Calu3 (cell line): ENCODE data around the gene ITGB7. TPM values are rescaled to one million over a fixed set of nuclear protein-coding genes. Genes with fewer than 3 reads are reported as not detected.

Source experiments
- BruUV-seq: library from RNA; stranded (reverse); fragments of 400-500 nt; replicated peaks from 2 replicates; lab custom pipeline; 2021; lab: Mats Ljungman, UMichigan
- CTCF ChIA-PET: fragments of 300-600 bp; sonication (Branson Sonifier 250); formaldehyde crosslinking; loops from one replicate; lab custom pipeline; 2022; ENCODE audit warnings: antibody characterized with exemption; lab: Charles Lee
- DNase-seq: peaks from one replicate; pipeline ENCODE4 v3.0.0; 2022
- H3K27ac Mint-ChIP-seq: one replicate; pipeline ENCODE4 v1.8.0; 2022; ENCODE audit warnings: mixed read lengths; ENCODE audit not compliant: unreplicated experiment
- H3K27me3 Mint-ChIP-seq: one replicate; pipeline ENCODE4 v1.8.0; 2022; ENCODE audit warnings: mixed read lengths; ENCODE audit not compliant: unreplicated experiment
- H3K36me3 Mint-ChIP-seq: one replicate; pipeline ENCODE4 v1.8.0; 2022; ENCODE audit warnings: mild to moderate bottlenecking, moderate library complexity, mixed read lengths; ENCODE audit not compliant: insufficient read depth, unreplicated experiment
- H3K4me1 Mint-ChIP-seq: one replicate; pipeline ENCODE4 v1.8.0; 2022; ENCODE audit warnings: mild to moderate bottlenecking, low read depth, mixed read lengths; ENCODE audit not compliant: unreplicated experiment
- H3K4me3 Mint-ChIP-seq: one replicate; pipeline ENCODE4 v1.8.0; 2022; ENCODE audit warnings: mild to moderate bottlenecking, low read depth, moderate library complexity, mixed read lengths; ENCODE audit not compliant: unreplicated experiment
- H3K9me3 Mint-ChIP-seq: one replicate; pipeline ENCODE4 v1.8.0; 2022; ENCODE audit warnings: low read depth, mixed read lengths; ENCODE audit not compliant: unreplicated experiment
- CTCF ChIP-seq: fragments of 200-600 bp; IDR thresholded peaks from one replicate; pipeline ENCODE4 v1.8.0; 2022; ENCODE audit warnings: antibody characterized with exemption; ENCODE audit not compliant: unreplicated experiment
- intact Hi-C: fragments of 100-400 bp; cut with micrococcal nuclease; formaldehyde crosslinking; loops from one replicate; pipeline ENCODE4 v1.10.0; 2022; ENCODE audit not compliant: unreplicated experiment
- total RNA-seq: library from RNA; stranded (reverse); gene quantifications from 2 replicates; pipeline ENCODE4 v1.2.3, GENCODE V29; 2022

The ITGB7 gene
- total RNA-seq, 1 experiment from 2014 or later: 4.3 TPM

GRCh38 chr12:53147181-53147580 lies 59.9 kb downstream of the ITGB7 start:
- Mint-ChIP-seq H3K4me3 (no peak overlapping the region), H3K27me3 (no peaks in the 10 kb centered on the region), H3K27ac (no peak overlapping the region), H3K36me3 (no peaks in the 10 kb centered on the region), H3K9me3 (no peaks in the 10 kb centered on the region), H3K4me1 (no peaks in the 10 kb centered on the region)
- BruUV-seq: no TSS peak
- TF ChIP-seq CTCF: no peak
- CTCF ChIA-PET: no interaction called here
- intact Hi-C loops: no loop called here
- no peak for DNase-seq

GRCh38 chr12:53145383-53146260 lies 61.4 kb downstream of the ITGB7 start:
- DNase-seq: no peak
- CTCF ChIA-PET: no interaction called here
- H3K36me3 Mint-ChIP-seq: no peaks in the 10 kb centered on the region
- H3K27ac Mint-ChIP-seq: no peak overlapping the region
- H3K4me1 Mint-ChIP-seq: no peaks in the 10 kb centered on the region
- H3K27me3 Mint-ChIP-seq: no peaks in the 10 kb centered on the region
- no TSS peak for BruUV-seq
- intact Hi-C loops: no loop called here
- no peak for TF ChIP-seq CTCF
- H3K9me3 Mint-ChIP-seq: no peaks in the 10 kb centered on the region
- no peak overlapping the region for H3K4me3 Mint-ChIP-seq

- CTCF ChIA-PET: interaction anchor here (0.6 kb wide), 2 partner anchors 53 to 129 kb away, joined by 3 to 4 read pairs; no protein-coding TSS in a partner anchor
- intact Hi-C loops: no loop called here
- H3K27ac Mint-ChIP-seq: no peak overlapping the region
- no peaks in the 10 kb centered on the region for H3K9me3 Mint-ChIP-seq
- TF ChIP-seq CTCF: no peak
- BruUV-seq: no TSS peak
- H3K36me3 Mint-ChIP-seq: no peaks in the 10 kb centered on the region
- H3K4me3 Mint-ChIP-seq: no peak overlapping the region
- DNase-seq: no peak
- H3K27me3 Mint-ChIP-seq: no peaks in the 10 kb centered on the region
- H3K4me1 Mint-ChIP-seq: no peaks in the 10 kb centered on the region
Measured at GRCh38 chr12:53143355-53143754, 63.7 kb downstream of the ITGB7 start.

Other genes with a start within 250 kb of the ITGB7 start
- 242 and 272 TPM in 2 replicates for gene EIF4B, start 200.8 kb downstream of the ITGB7 start, total RNA-seq
- gene TNS2, start 157.2 kb downstream of the ITGB7 start, total RNA-seq: 1.3 and 4.7 TPM in 2 replicates
- 12.9 and 14.6 TPM in 2 replicates for gene SPRYD3, start 127.9 kb downstream of the ITGB7 start, total RNA-seq
- 25.4 and 67.0 TPM in 2 replicates for gene IGFBP6, start 109.6 kb downstream of the ITGB7 start, total RNA-seq
- not detected in 2 replicates for gene SOAT2, start 103.8 kb downstream of the ITGB7 start, total RNA-seq
- gene ZNF740, start 26.5 kb downstream of the ITGB7 start, total RNA-seq: 30.3 and 32.7 TPM in 2 replicates
- gene CSAD, start 26.3 kb downstream of the ITGB7 start, total RNA-seq: 12.2 and 24.0 TPM in 2 replicates
- 36.7 and 43.0 TPM in 2 replicates for gene RARG, start 25.0 kb upstream of the ITGB7 start, total RNA-seq
- 24.3 and 31.1 TPM in 2 replicates for gene ESPL1, start 61.0 kb upstream of the ITGB7 start, total RNA-seq
- 178 and 185 TPM in 2 replicates for gene PFDN5, start 88.3 kb upstream of the ITGB7 start, total RNA-seq
- gene MYG1, start 92.4 kb upstream of the ITGB7 start, total RNA-seq: 29.7 and 32.4 TPM in 2 replicates
- 31.0 and 33.6 TPM in 2 replicates for gene AAAS, start 114.4 kb upstream of the ITGB7 start, total RNA-seq
- gene SP7, start 129.1 kb upstream of the ITGB7 start, total RNA-seq: not detected in 2 replicates
- gene SP1, start 172.9 kb upstream of the ITGB7 start, total RNA-seq: 52.5 and 58.0 TPM in 2 replicates
- gene AMHR2, start 216.6 kb upstream of the ITGB7 start, total RNA-seq: not detected in 2 replicates
- gene PRR13, start 234.5 kb upstream of the ITGB7 start, total RNA-seq: 151 and 184 TPM in 2 replicates
- gene PCBP2, start 244.9 kb upstream of the ITGB7 start, total RNA-seq: 464 and 528 TPM in 2 replicates